Stimulated activated CD4-positive, alpha-beta T cell treated with anti-CD3 and anti-CD28 coated beads, TNF-alpha, amount 100 ng/mL, for 48 hours (primary cell): ENCODE data around the gene PKHD1.
A peak's percentile ranks its signal among the peaks of the same experiment; 100 is the strongest.

ENCODE experiments used
- DNase-seq, 3 donors: peaks; one replicate each; pipeline ENCODE4 v3.0.0-alpha.2; 2020; ENCODE audit warnings: low read depth in 3 of 3

The PKHD1 gene

GRCh38 chr6:52106994-52107393 lies 19.6 kb upstream of the PKHD1 start:
- DNase-seq: no peak

GRCh38 chr6:52104979-52105378 lies 17.6 kb upstream of the PKHD1 start:
- no peak for DNase-seq

- no peak for DNase-seq
Observed at GRCh38 chr6:52103623-52104022, 16.2 kb upstream of the PKHD1 start.

- no peak for DNase-seq
Observed at GRCh38 chr6:52102405-52102804, 15.0 kb upstream of the PKHD1 start.

GRCh38 chr6:52098721-52099120 lies 11.3 kb upstream of the PKHD1 start:
- DNase-seq: no peak

GRCh38 chr6:52089758-52090348 lies 2.4 kb upstream of the PKHD1 start:
- no peak for DNase-seq

GRCh38 chr6:52086741-52087140 lies 672 bp downstream of the PKHD1 start:
- no peak for DNase-seq

GRCh38 chr6:52081237-52081636 lies 6.2 kb downstream of the PKHD1 start:
- DNase-seq: no peak

- no peak for DNase-seq
Observed at GRCh38 chr6:52077961-52078625, 9.3 kb downstream of the PKHD1 start.

- DNase-seq: no peak
Observed at GRCh38 chr6:52077180-52077884, 10.1 kb downstream of the PKHD1 start.

GRCh38 chr6:52076791-52077179 lies 10.6 kb downstream of the PKHD1 start:
- DNase-seq: no peak

GRCh38 chr6:52074716-52075115 lies 12.7 kb downstream of the PKHD1 start:
- DNase-seq: no peak

- DNase-seq: no peak
Observed at GRCh38 chr6:52074155-52074554, 13.3 kb downstream of the PKHD1 start.

GRCh38 chr6:52065621-52066020 lies 21.8 kb downstream of the PKHD1 start:
- no peak for DNase-seq

GRCh38 chr6:52063584-52064344 lies 23.6 kb downstream of the PKHD1 start:
- DNase-seq: peak; percentile 28 to 44 (median 38)

GRCh38 chr6:52061481-52061880 lies 25.9 kb downstream of the PKHD1 start:
- no peak for DNase-seq

- DNase-seq: no peak
Observed at GRCh38 chr6:52059821-52060220, 27.6 kb downstream of the PKHD1 start.

- DNase-seq: no peak
Observed at GRCh38 chr6:52055451-52055850, 32.0 kb downstream of the PKHD1 start.

- DNase-seq: no peak
Observed at GRCh38 chr6:52053038-52053695, 34.2 kb downstream of the PKHD1 start.

- DNase-seq: no peak
Observed at GRCh38 chr6:52050051-52050405, 37.4 kb downstream of the PKHD1 start.

- DNase-seq: peak in 1 of 3 donors; percentile 11
Observed at GRCh38 chr6:52049252-52050050, 38.0 kb downstream of the PKHD1 start.
